ENCODE data around the gene ZNF583.

The ZNF583 gene

GRCh38 chr19:56403764-56404704, at the start of gene ZNF583:
Gene ZNF583, plus strand, starts transcription at chr19:56404332. Its CDS starts 2,783 bp downstream, at chr19:56407115.
- H3K4me3 ChIP-seq (ENCODE audit: low read depth, low read length) = peak within 1 kb of the TSS; percentile 67
- no peak for TF ChIP-seq CTCF (IDR thresholded peaks at IDR 0.05; ENCODE audit: control insufficient read depth, extremely low read depth, insufficient read depth)
- peak; percentile 90 for DNase-seq (ENCODE audit: low read depth)

GRCh38 chr19:56355517-56355916, 48.6 kb upstream of the ZNF583 start:
- H3K4me3 ChIP-seq (ENCODE audit: low read depth, low read length) = no peak overlapping the region
- no peak for TF ChIP-seq CTCF (IDR thresholded peaks at IDR 0.05; ENCODE audit: control insufficient read depth, extremely low read depth, insufficient read depth)
- no peak for DNase-seq (ENCODE audit: low read depth)

- TF ChIP-seq CTCF (IDR thresholded peaks at IDR 0.05; ENCODE audit: control insufficient read depth, extremely low read depth, insufficient read depth) = no peak
- DNase-seq (ENCODE audit: low read depth) = no peak
- no peak overlapping the region for H3K4me3 ChIP-seq (ENCODE audit: low read depth, low read length)
These were observed 47.2 kb upstream of the ZNF583 start for GRCh38 chr19:56356944-56357343.

- TF ChIP-seq CTCF (IDR thresholded peaks at IDR 0.05; ENCODE audit: control insufficient read depth, extremely low read depth, insufficient read depth) = no peak
- H3K4me3 ChIP-seq (ENCODE audit: low read depth, low read length) = no peak overlapping the region
- DNase-seq (ENCODE audit: low read depth) = no peak
These were observed 43.3 kb upstream of the ZNF583 start for GRCh38 chr19:56360841-56361240.

- peak overlapping the region; percentile 76 for H3K4me3 ChIP-seq (ENCODE audit: low read depth, low read length)
- TF ChIP-seq CTCF (IDR thresholded peaks at IDR 0.05; ENCODE audit: control insufficient read depth, extremely low read depth, insufficient read depth) = no peak
- DNase-seq (ENCODE audit: low read depth) = peak; percentile 98
These were observed 36.1 kb upstream of the ZNF583 start for GRCh38 chr19:56367829-56368711.

- no peak for DNase-seq (ENCODE audit: low read depth)
- TF ChIP-seq CTCF (IDR thresholded peaks at IDR 0.05; ENCODE audit: control insufficient read depth, extremely low read depth, insufficient read depth) = no peak
- peak overlapping the region; percentile 76; the same call in 1 of the 2 replicates for H3K4me3 ChIP-seq (ENCODE audit: low read depth, low read length)
These were observed 34.1 kb upstream of the ZNF583 start for GRCh38 chr19:56369886-56370676.

All from LNCaP clone FGC (cell line).